ENCODE results near the gene AP2M1. TPM values are rescaled to one million over a fixed set of nuclear protein-coding genes. Genes with fewer than 3 reads are reported as not detected.
A peak's percentile ranks its signal among the peaks of the same experiment; 100 is the strongest.

The AP2M1 gene
- total RNA-seq, 1 experiment from 2014 or later = 353 TPM

GRCh38 chr3:184177767-184178306 lies 3.2 kb downstream of the AP2M1 start:
- BruUV-seq (replicated peaks) = no TSS peak
- Histone ChIP-seq H3K36me3 (ENCODE audit: control insufficient read depth in 1 of 2, insufficient read depth in 2 of 2, low read length in 2 of 2) (peaks cover 43 to 57% of the 10 kb centered on the region in 2 experiments), H3K9me2 (ENCODE audit: insufficient read depth) (no peaks in the 10 kb centered on the region), H3K27ac (ENCODE audit: low read depth, low read length) (peak overlapping the region; percentile 92), H3K9me3 (ENCODE audit: control insufficient read depth in 1 of 2, insufficient read depth in 1 of 2, low read depth in 1 of 2, low read length in 2 of 2) (no peaks in the 10 kb centered on the region), H3K4me3 (replicated peaks in 1 of 2; ENCODE audit: low read depth in 1 of 2, low read length in 2 of 2) (no peak overlapping the region), H3K9ac (ENCODE audit: low read length) (no peak overlapping the region), H3K27me3 (ENCODE audit: insufficient read depth, low read length) (no peaks in the 10 kb centered on the region), H3K4me1 (ENCODE audit: control insufficient read depth in 1 of 2, insufficient read depth in 2 of 2, low read length in 2 of 2) (peaks cover 10 to 30% of the 10 kb centered on the region in 2 experiments), H4K20me1 (ENCODE audit: insufficient read depth) (no peaks in the 10 kb centered on the region), H3K79me2 (ENCODE audit: insufficient read depth, low read length) (peaks cover 51% of the 10 kb centered on the region), H2AFZ (ENCODE audit: low read depth, low read length, poor library complexity, severe bottlenecking) (no peak overlapping the region), H3K4me2 (ENCODE audit: low read length) (peak overlapping the region; percentile 89)
- intact Hi-C loops (cut with micrococcal nuclease) = loop anchor here (2.0 kb wide), 1 partner anchor 71 kb away; the partner anchor contains the start of genes ALG3 and EEF1AKMT4
- TF ChIP-seq POLR2A (IDR thresholded peaks at IDR 0.05; ENCODE audit: borderline replicate concordance, extremely low read depth, insufficient read depth, insufficient read length) = no peak
- TF ChIP-seq CTCF (IDR thresholded peaks at IDR 0.05 in 2 of 3, conservative IDR thresholded peaks at IDR 0.05 in 1 of 3; ENCODE audit: borderline replicate concordance in 1 of 3, insufficient read depth in 1 of 3, low read depth in 2 of 3, low read length in 2 of 3) = no peak
- no peak for TF ChIP-seq EGR1 (IDR thresholded peaks at IDR 0.05; ENCODE audit: low read depth)
- TF ChIP-seq POLR2AphosphoS5 (IDR thresholded peaks at IDR 0.05; ENCODE audit: low read depth, low read length) = no peak
- no peak for TF ChIP-seq FOSL1 (IDR thresholded peaks at IDR 0.05; ENCODE audit: low read depth)
- TF ChIP-seq SP1 (IDR thresholded peaks at IDR 0.05; ENCODE audit: low read depth) = no peak
- TF ChIP-seq CEBPB (IDR thresholded peaks at IDR 0.05; ENCODE audit: low read depth) = no peak
- no peak for TF ChIP-seq ATF3 (IDR thresholded peaks at IDR 0.05)
- TF ChIP-seq, protein P1, sequence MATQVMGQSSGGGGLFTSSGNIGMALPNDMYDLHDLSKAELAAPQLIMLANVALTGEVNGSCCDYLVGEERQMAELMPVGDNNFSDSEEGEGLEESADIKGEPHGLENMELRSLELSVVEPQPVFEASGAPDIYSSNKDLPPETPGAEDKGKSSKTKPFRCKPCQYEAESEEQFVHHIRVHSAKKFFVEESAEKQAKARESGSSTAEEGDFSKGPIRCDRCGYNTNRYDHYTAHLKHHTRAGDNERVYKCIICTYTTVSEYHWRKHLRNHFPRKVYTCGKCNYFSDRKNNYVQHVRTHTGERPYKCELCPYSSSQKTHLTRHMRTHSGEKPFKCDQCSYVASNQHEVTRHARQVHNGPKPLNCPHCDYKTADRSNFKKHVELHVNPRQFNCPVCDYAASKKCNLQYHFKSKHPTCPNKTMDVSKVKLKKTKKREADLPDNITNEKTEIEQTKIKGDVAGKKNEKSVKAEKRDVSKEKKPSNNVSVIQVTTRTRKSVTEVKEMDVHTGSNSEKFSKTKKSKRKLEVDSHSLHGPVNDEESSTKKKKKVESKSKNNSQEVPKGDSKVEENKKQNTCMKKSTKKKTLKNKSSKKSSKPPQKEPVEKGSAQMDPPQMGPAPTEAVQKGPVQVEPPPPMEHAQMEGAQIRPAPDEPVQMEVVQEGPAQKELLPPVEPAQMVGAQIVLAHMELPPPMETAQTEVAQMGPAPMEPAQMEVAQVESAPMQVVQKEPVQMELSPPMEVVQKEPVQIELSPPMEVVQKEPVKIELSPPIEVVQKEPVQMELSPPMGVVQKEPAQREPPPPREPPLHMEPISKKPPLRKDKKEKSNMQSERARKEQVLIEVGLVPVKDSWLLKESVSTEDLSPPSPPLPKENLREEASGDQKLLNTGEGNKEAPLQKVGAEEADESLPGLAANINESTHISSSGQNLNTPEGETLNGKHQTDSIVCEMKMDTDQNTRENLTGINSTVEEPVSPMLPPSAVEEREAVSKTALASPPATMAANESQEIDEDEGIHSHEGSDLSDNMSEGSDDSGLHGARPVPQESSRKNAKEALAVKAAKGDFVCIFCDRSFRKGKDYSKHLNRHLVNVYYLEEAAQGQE (IDR thresholded peaks at IDR 0.05; ENCODE audit: low read depth) = no peak
- TF ChIP-seq RAD21 (IDR thresholded peaks at IDR 0.05; ENCODE audit: low read depth) = no peak
- no peak for TF ChIP-seq ELF1 (IDR thresholded peaks at IDR 0.05; ENCODE audit: borderline replicate concordance, low read depth)
- TF ChIP-seq SRF (IDR thresholded peaks at IDR 0.05; ENCODE audit: low read depth) = no peak
- no peak for TF ChIP-seq ZNF274 (IDR thresholded peaks at IDR 0.05; ENCODE audit: low read depth, low read length)
- no peak for TF ChIP-seq CBX3 (IDR thresholded peaks at IDR 0.05; ENCODE audit: low read depth)
- TF ChIP-seq TCF7L2 (IDR thresholded peaks at IDR 0.05; ENCODE audit: borderline replicate concordance, extremely low read depth, insufficient read depth, insufficient read length) = no peak
- TF ChIP-seq, protein P2, sequence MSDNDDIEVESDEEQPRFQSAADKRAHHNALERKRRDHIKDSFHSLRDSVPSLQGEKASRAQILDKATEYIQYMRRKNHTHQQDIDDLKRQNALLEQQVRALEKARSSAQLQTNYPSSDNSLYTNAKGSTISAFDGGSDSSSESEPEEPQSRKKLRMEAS (IDR thresholded peaks at IDR 0.05) = no peak
- no peak for TF ChIP-seq EZH2phosphoT487 (IDR thresholded peaks at IDR 0.05; ENCODE audit: borderline replicate concordance)
- no peak for TF ChIP-seq ZFX (IDR thresholded peaks at IDR 0.05)
- TF ChIP-seq, protein P3, sequence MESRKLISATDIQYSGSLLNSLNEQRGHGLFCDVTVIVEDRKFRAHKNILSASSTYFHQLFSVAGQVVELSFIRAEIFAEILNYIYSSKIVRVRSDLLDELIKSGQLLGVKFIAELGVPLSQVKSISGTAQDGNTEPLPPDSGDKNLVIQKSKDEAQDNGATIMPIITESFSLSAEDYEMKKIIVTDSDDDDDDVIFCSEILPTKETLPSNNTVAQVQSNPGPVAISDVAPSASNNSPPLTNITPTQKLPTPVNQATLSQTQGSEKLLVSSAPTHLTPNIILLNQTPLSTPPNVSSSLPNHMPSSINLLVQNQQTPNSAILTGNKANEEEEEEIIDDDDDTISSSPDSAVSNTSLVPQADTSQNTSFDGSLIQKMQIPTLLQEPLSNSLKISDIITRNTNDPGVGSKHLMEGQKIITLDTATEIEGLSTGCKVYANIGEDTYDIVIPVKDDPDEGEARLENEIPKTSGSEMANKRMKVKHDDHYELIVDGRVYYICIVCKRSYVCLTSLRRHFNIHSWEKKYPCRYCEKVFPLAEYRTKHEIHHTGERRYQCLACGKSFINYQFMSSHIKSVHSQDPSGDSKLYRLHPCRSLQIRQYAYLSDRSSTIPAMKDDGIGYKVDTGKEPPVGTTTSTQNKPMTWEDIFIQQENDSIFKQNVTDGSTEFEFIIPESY (IDR thresholded peaks at IDR 0.05; ENCODE audit: extremely low read depth, insufficient replicate concordance, low read length) = no peak
- POLR2A ChIA-PET = no interaction called here
- no peak for DNase-seq (ENCODE audit: low read depth, low spot score)
- CTCF ChIA-PET = no interaction called here
- RAD21 ChIA-PET (ENCODE audit: low non-redundant PET in 1 of 2, low total read pairs in 2 of 2, uncharacterized antibody in 2 of 2, unreplicated experiment in 2 of 2) = no interaction called here
- no peak for ATAC-seq

All from HCT116 (cell line).